ENCODE measurements around the gene LBX1.

The LBX1 gene

GRCh38 chr10:101257491-101257890, 28.2 kb upstream of the LBX1 start:
- no peak overlapping the region for H3K27ac Mint-ChIP-seq
- no peaks in the 10 kb centered on the region for H3K4me1 Mint-ChIP-seq (ENCODE audit: low read depth)
- peaks cover 28% of the 10 kb centered on the region for H3K27me3 Mint-ChIP-seq (ENCODE audit: low read depth)
- H3K4me3 Mint-ChIP-seq, result no peak overlapping the region
- H3K9me3 Mint-ChIP-seq, result no peaks in the 10 kb centered on the region
- H3K36me3 Mint-ChIP-seq (ENCODE audit: low read depth), result no peaks in the 10 kb centered on the region

GRCh38 chr10:101257084-101257483, 27.8 kb upstream of the LBX1 start:
- no peaks in the 10 kb centered on the region for H3K36me3 Mint-ChIP-seq (ENCODE audit: low read depth)
- no peaks in the 10 kb centered on the region for H3K9me3 Mint-ChIP-seq
- H3K4me1 Mint-ChIP-seq (ENCODE audit: low read depth), result no peaks in the 10 kb centered on the region
- H3K27me3 Mint-ChIP-seq (ENCODE audit: low read depth), result peaks cover 28% of the 10 kb centered on the region
- no peak overlapping the region for H3K27ac Mint-ChIP-seq
- H3K4me3 Mint-ChIP-seq, result no peak overlapping the region

- H3K4me3 Mint-ChIP-seq, result no peak overlapping the region
- peaks cover 28% of the 10 kb centered on the region for H3K27me3 Mint-ChIP-seq (ENCODE audit: low read depth)
Observed at GRCh38 chr10:101256387-101256786, 27.1 kb upstream of the LBX1 start.

GRCh38 chr10:101250136-101250535, 20.9 kb upstream of the LBX1 start:
- H3K27me3 Mint-ChIP-seq (ENCODE audit: low read depth), result peaks cover 35% of the 10 kb centered on the region
- H3K9me3 Mint-ChIP-seq, result no peaks in the 10 kb centered on the region
- H3K36me3 Mint-ChIP-seq (ENCODE audit: low read depth), result no peaks in the 10 kb centered on the region
- no peak overlapping the region for H3K27ac Mint-ChIP-seq
- H3K4me1 Mint-ChIP-seq (ENCODE audit: low read depth), result no peaks in the 10 kb centered on the region
- no peak overlapping the region for H3K4me3 Mint-ChIP-seq

More at GRCh38 chr10:101256387-101256786, 27.1 kb upstream of the LBX1 start:
- Mint-ChIP-seq H3K4me1 (ENCODE audit: low read depth) (no peaks in the 10 kb centered on the region), H3K9me3 (no peaks in the 10 kb centered on the region), H3K36me3 (ENCODE audit: low read depth) (no peaks in the 10 kb centered on the region), H3K27ac (no peak overlapping the region)

- no peaks in the 10 kb centered on the region for H3K9me3 Mint-ChIP-seq
- peaks cover 39% of the 10 kb centered on the region for H3K27me3 Mint-ChIP-seq (ENCODE audit: low read depth)
- no peaks in the 10 kb centered on the region for H3K36me3 Mint-ChIP-seq (ENCODE audit: low read depth)
Observed at GRCh38 chr10:101249171-101249581, 19.9 kb upstream of the LBX1 start.

GRCh38 chr10:101246639-101247038, 17.4 kb upstream of the LBX1 start:
- H3K36me3 Mint-ChIP-seq (ENCODE audit: low read depth), result no peaks in the 10 kb centered on the region
- H3K4me1 Mint-ChIP-seq (ENCODE audit: low read depth), result no peaks in the 10 kb centered on the region
- no peak overlapping the region for H3K4me3 Mint-ChIP-seq
- no peak overlapping the region for H3K27ac Mint-ChIP-seq
- peaks cover 52% of the 10 kb centered on the region for H3K27me3 Mint-ChIP-seq (ENCODE audit: low read depth)
- no peaks in the 10 kb centered on the region for H3K9me3 Mint-ChIP-seq

More at GRCh38 chr10:101249171-101249581, 19.9 kb upstream of the LBX1 start:
- no peak overlapping the region for H3K4me3 Mint-ChIP-seq
- H3K4me1 Mint-ChIP-seq (ENCODE audit: low read depth), result no peaks in the 10 kb centered on the region
- no peak overlapping the region for H3K27ac Mint-ChIP-seq

- Mint-ChIP-seq H3K36me3 (ENCODE audit: low read depth) (no peaks in the 10 kb centered on the region), H3K27me3 (ENCODE audit: low read depth) (peaks cover 61% of the 10 kb centered on the region), H3K4me3 (no peak overlapping the region), H3K9me3 (no peaks in the 10 kb centered on the region), H3K4me1 (ENCODE audit: low read depth) (no peaks in the 10 kb centered on the region), H3K27ac (no peak overlapping the region)
Observed at GRCh38 chr10:101244321-101245050, 15.2 kb upstream of the LBX1 start.

GRCh38 chr10:101241840-101242707, 12.8 kb upstream of the LBX1 start:
- H3K4me1 Mint-ChIP-seq (ENCODE audit: low read depth), result peaks cover 4% of the 10 kb centered on the region
- H3K27ac Mint-ChIP-seq, result no peak overlapping the region
- H3K27me3 Mint-ChIP-seq (ENCODE audit: low read depth), result peaks cover 75% of the 10 kb centered on the region
- no peaks in the 10 kb centered on the region for H3K9me3 Mint-ChIP-seq
- peaks cover 1% of the 10 kb centered on the region for H3K36me3 Mint-ChIP-seq (ENCODE audit: low read depth)
- no peak overlapping the region for H3K4me3 Mint-ChIP-seq

- no peaks in the 10 kb centered on the region for H3K9me3 Mint-ChIP-seq
- peaks cover 1% of the 10 kb centered on the region for H3K36me3 Mint-ChIP-seq (ENCODE audit: low read depth)
- H3K4me3 Mint-ChIP-seq, result no peak overlapping the region
- no peak overlapping the region for H3K27ac Mint-ChIP-seq
- H3K4me1 Mint-ChIP-seq (ENCODE audit: low read depth), result peaks cover 6% of the 10 kb centered on the region
- H3K27me3 Mint-ChIP-seq (ENCODE audit: low read depth), result peaks cover 79% of the 10 kb centered on the region
Observed at GRCh38 chr10:101238732-101239105, 9.5 kb upstream of the LBX1 start.

- Mint-ChIP-seq H3K9me3 (no peaks in the 10 kb centered on the region), H3K4me1 (ENCODE audit: low read depth) (peaks cover 6% of the 10 kb centered on the region), H3K4me3 (no peak overlapping the region), H3K36me3 (ENCODE audit: low read depth) (peaks cover 1% of the 10 kb centered on the region), H3K27ac (no peak overlapping the region), H3K27me3 (ENCODE audit: low read depth) (peaks cover 79% of the 10 kb centered on the region)
Observed at GRCh38 chr10:101237982-101238731, 8.9 kb upstream of the LBX1 start.

GRCh38 chr10:101237081-101237981, 8.1 kb upstream of the LBX1 start:
- H3K9me3 Mint-ChIP-seq, result no peaks in the 10 kb centered on the region
- H3K27me3 Mint-ChIP-seq (ENCODE audit: low read depth), result peaks cover 81% of the 10 kb centered on the region
- peaks cover 6% of the 10 kb centered on the region for H3K4me1 Mint-ChIP-seq (ENCODE audit: low read depth)
- H3K4me3 Mint-ChIP-seq, result no peak overlapping the region
- no peak overlapping the region for H3K27ac Mint-ChIP-seq
- H3K36me3 Mint-ChIP-seq (ENCODE audit: low read depth), result peaks cover 1% of the 10 kb centered on the region

- Mint-ChIP-seq H3K4me3 (no peak overlapping the region), H3K4me1 (ENCODE audit: low read depth) (peaks cover 6% of the 10 kb centered on the region), H3K9me3 (no peaks in the 10 kb centered on the region), H3K36me3 (ENCODE audit: low read depth) (peaks cover 1% of the 10 kb centered on the region), H3K27ac (no peak overlapping the region), H3K27me3 (ENCODE audit: low read depth) (peaks cover 89% of the 10 kb centered on the region)
Observed at GRCh38 chr10:101236376-101237080, 7.3 kb upstream of the LBX1 start.

GRCh38 chr10:101235766-101236165, 6.5 kb upstream of the LBX1 start:
- H3K27me3 Mint-ChIP-seq (ENCODE audit: low read depth), result peaks cover 92% of the 10 kb centered on the region
- H3K4me3 Mint-ChIP-seq, result no peak overlapping the region
- no peak overlapping the region for H3K27ac Mint-ChIP-seq
- peaks cover 6% of the 10 kb centered on the region for H3K4me1 Mint-ChIP-seq (ENCODE audit: low read depth)
- H3K36me3 Mint-ChIP-seq (ENCODE audit: low read depth), result peaks cover 1% of the 10 kb centered on the region
- H3K9me3 Mint-ChIP-seq, result no peaks in the 10 kb centered on the region
